HCT116 (cell line): Measurements from ENCODE around the gene DIP2C. TPM values are rescaled to one million over a fixed set of nuclear protein-coding genes. Genes with fewer than 3 reads are reported as not detected.

Experiments
- ATAC-seq: fragments of 200-7000 bp; cut with Tn5 transposase; 2 replicates; pipeline ENCODE4 v1.9.1; 2020; ENCODE audit warnings: mild to moderate bottlenecking, moderate library complexity
- BruUV-seq: library from RNA; stranded (reverse); fragments of 400-500 nt; replicated peaks from 2 replicates; lab custom pipeline; 2021; lab: Mats Ljungman, UMichigan
- CTCF ChIA-PET: fragments of 300-600 bp; sonication (Branson Sonifier 250); formaldehyde crosslinking; loops from one replicate; lab custom pipeline; 2021; ENCODE audit warnings: antibody characterized with exemption; lab: Charles Lee
- POLR2A ChIA-PET: fragments of 300-600, 350-600 bp; sonication (Branson Sonifier 250); formaldehyde crosslinking; loops from one replicate; lab custom pipeline; 2021; ENCODE audit warnings: antibody characterized with exemption; lab: Charles Lee
- RAD21 ChIA-PET, 2 experiments: fragments of 300-600 bp; sonication (Branson Sonifier 250); formaldehyde crosslinking; loops; one replicate each; lab custom pipeline; 2023; ENCODE audit warnings: low total read pairs in 2 of 2; ENCODE audit not compliant: uncharacterized antibody in 2 of 2, unreplicated experiment in 2 of 2, low non-redundant PET in 1 of 2; lab: Charles Lee
- DNase-seq: peaks from one replicate; pipeline ENCODE4 v3.0.0-alpha.2; 2010; ENCODE audit warnings: low read depth, low spot score
- H2AFZ ChIP-seq: fragments of 200-600 bp; shearing (Covaris generic), sonication (generic); 2 replicates; pipeline ENCODE4 v1.6.1; 2017; ENCODE audit warnings: low read depth, mixed run types, mixed read lengths, antibody characterized with exemption, low read length; ENCODE audit not compliant: poor library complexity, severe bottlenecking
- H3K27ac ChIP-seq: 2 replicates; pipeline ENCODE4 v1.5.1; 2012; ENCODE audit warnings: low read depth, low read length
- H3K27me3 ChIP-seq: fragments of 200-600 bp; sonication (generic); 2 replicates; pipeline ENCODE4 v1.6.1; 2016; ENCODE audit warnings: mixed run types, low read length, mixed read lengths; ENCODE audit not compliant: insufficient read depth
- H3K36me3 ChIP-seq, 2 experiments: fragments of 200-500 bp in 1 of 2; fragments of 200-600 bp in 1 of 2; sonication (Bioruptor generic) in 1 of 2; sonication (generic) in 1 of 2; 2 replicates each; pipeline versions ENCODE4 v1.5.1 to v1.6.1; 2014 to 2016; ENCODE audit warnings: low read length in 2 of 2, inconsistent platforms in 1 of 2, mixed read lengths in 1 of 2, mixed run types in 1 of 2; ENCODE audit not compliant: insufficient read depth in 2 of 2, control insufficient read depth in 1 of 2
- H3K4me1 ChIP-seq, 2 experiments: fragments of 200-600 bp in 1 of 2; sonication (generic) in 1 of 2; 2 replicates each; pipeline versions ENCODE4 v1.5.1 to v1.6.1; 2012 to 2017; ENCODE audit warnings: low read length in 2 of 2, inconsistent platforms in 1 of 2, mild to moderate bottlenecking in 1 of 2, mixed read lengths in 1 of 2, mixed run types in 1 of 2, moderate library complexity in 1 of 2; ENCODE audit not compliant: insufficient read depth in 2 of 2, control insufficient read depth in 1 of 2
- H3K4me2 ChIP-seq: fragments of 200-600 bp; sonication (generic); 2 replicates; pipeline ENCODE4 v1.6.1; 2017; ENCODE audit warnings: mixed run types, low read length, mixed read lengths
- H3K4me3 ChIP-seq, 2 experiments: fragments of 200-600 bp in 1 of 2; sonication (generic) in 1 of 2; replicated peaks in 1 of 2; 2 replicates each; pipeline ENCODE4 v1.5.1; 2011 to 2016; ENCODE audit warnings: low read length in 2 of 2, control low read depth in 1 of 2, low read depth in 1 of 2, mild to moderate bottlenecking in 1 of 2, mixed read lengths in 1 of 2, mixed run types in 1 of 2
- H3K79me2 ChIP-seq: fragments of 200-600 bp; sonication (generic); 2 replicates; pipeline ENCODE4 v1.6.1; 2017; ENCODE audit warnings: mild to moderate bottlenecking, mixed run types, low read length, moderate library complexity, mixed read lengths; ENCODE audit not compliant: insufficient read depth
- H3K9ac ChIP-seq: fragments of 200-600 bp; sonication (generic); 2 replicates; pipeline ENCODE4 v1.6.1; 2016; ENCODE audit warnings: low read length, mixed read lengths
- H3K9me2 ChIP-seq: fragments of 200-600 bp; sonication (generic), shearing (Covaris generic); 2 replicates; pipeline ENCODE4 v1.6.1; 2017; ENCODE audit warnings: mixed run types, mild to moderate bottlenecking, moderate library complexity; ENCODE audit not compliant: insufficient read depth
- H3K9me3 ChIP-seq, 2 experiments: fragments of 200-500 bp in 1 of 2; fragments of 200-600 bp in 1 of 2; sonication (Bioruptor generic) in 1 of 2; sonication (generic) in 1 of 2; 2 replicates each; pipeline ENCODE4 v1.6.1; 2014 to 2017; ENCODE audit warnings: low read length in 2 of 2, mixed read lengths in 2 of 2, inconsistent platforms in 1 of 2, low read depth in 1 of 2, mild to moderate bottlenecking in 1 of 2, mixed run types in 1 of 2, moderate library complexity in 1 of 2; ENCODE audit not compliant: control insufficient read depth in 1 of 2, insufficient read depth in 1 of 2
- H4K20me1 ChIP-seq: fragments of 200-600 bp; sonication (generic), shearing (Covaris generic); 2 replicates; pipeline ENCODE4 v1.6.1; 2017; ENCODE audit warnings: mixed run types, mild to moderate bottlenecking, moderate library complexity; ENCODE audit not compliant: insufficient read depth
- CBX3 ChIP-seq: IDR thresholded peaks from 2 replicates; pipeline ENCODE4 v1.6.1; 2012; ENCODE audit warnings: low read depth
- CEBPB ChIP-seq: IDR thresholded peaks from 2 replicates; pipeline ENCODE4 v1.6.1; 2012; ENCODE audit warnings: low read depth
- EZH2phosphoT487 ChIP-seq: fragments of 200-600 bp; IDR thresholded peaks from 2 replicates; pipeline ENCODE4 v1.6.1; 2018; ENCODE audit warnings: antibody characterized with exemption, borderline replicate concordance
- RAD21 ChIP-seq: IDR thresholded peaks from 2 replicates; pipeline ENCODE4 v1.6.1; 2012; ENCODE audit warnings: low read depth, mild to moderate bottlenecking
- SP1 ChIP-seq: IDR thresholded peaks from 2 replicates; pipeline ENCODE4 v1.6.1; 2012; ENCODE audit warnings: low read depth
- intact Hi-C: fragments of 100-400 bp; cut with micrococcal nuclease; formaldehyde crosslinking; loops from 2 replicates; pipeline ENCODE4 v1.10.0; 2022
- total RNA-seq: library from RNA; stranded (reverse); gene quantifications from one replicate; pipeline ENCODE4 v1.2.1, GENCODE V29; 2021; ENCODE audit not compliant: unreplicated experiment
- TF ChIP-seq, protein P1 (sequence below): IDR thresholded peaks from 2 replicates; pipeline ENCODE4 v1.6.1; 2011; ENCODE audit warnings: mild to moderate bottlenecking, low read length, moderate library complexity; ENCODE audit not compliant: insufficient replicate concordance; ENCODE audit errors: extremely low read depth
- TF ChIP-seq, protein P2 (sequence below): IDR thresholded peaks from 2 replicates; pipeline ENCODE4 v1.6.1; 2012

Gene DIP2C
- total RNA-seq, 1 experiment from 2014 or later: 15.4 TPM

DNA sequence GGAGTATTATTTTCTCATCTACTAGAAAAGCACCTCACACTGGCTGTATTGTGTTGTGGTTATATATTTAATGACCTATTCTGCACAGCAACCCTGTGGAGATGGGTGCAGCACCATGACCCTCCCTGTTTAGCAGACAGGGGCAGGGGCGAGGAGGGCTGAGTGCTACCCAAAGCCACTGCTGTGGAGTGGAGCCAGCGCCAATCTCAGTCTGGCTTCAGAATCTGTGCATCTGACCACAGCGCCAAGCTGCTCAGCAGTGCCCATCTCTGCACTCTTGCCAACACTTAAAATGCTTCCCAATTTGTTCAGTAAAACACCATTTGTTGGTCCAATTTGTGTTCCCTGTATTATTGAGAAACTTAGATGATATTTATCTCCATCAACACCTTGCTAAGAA, 315.1 kb downstream of the DIP2C start:
- Histone ChIP-seq H3K79me2 (no peaks in the 10 kb centered on the region), H3K9ac (no peak overlapping the region), H3K9me3 (no peaks in the 10 kb centered on the region), H3K4me1 (peaks cover 0 to 7% of the 10 kb centered on the region in 2 experiments; a peak in 1 of 4 replicates)
- BruUV-seq: no TSS peak
- intact Hi-C loops: no loop called here
- DNase-seq: no peak
- no peak for TF ChIP-seq RAD21
- TF ChIP-seq, protein P1, sequence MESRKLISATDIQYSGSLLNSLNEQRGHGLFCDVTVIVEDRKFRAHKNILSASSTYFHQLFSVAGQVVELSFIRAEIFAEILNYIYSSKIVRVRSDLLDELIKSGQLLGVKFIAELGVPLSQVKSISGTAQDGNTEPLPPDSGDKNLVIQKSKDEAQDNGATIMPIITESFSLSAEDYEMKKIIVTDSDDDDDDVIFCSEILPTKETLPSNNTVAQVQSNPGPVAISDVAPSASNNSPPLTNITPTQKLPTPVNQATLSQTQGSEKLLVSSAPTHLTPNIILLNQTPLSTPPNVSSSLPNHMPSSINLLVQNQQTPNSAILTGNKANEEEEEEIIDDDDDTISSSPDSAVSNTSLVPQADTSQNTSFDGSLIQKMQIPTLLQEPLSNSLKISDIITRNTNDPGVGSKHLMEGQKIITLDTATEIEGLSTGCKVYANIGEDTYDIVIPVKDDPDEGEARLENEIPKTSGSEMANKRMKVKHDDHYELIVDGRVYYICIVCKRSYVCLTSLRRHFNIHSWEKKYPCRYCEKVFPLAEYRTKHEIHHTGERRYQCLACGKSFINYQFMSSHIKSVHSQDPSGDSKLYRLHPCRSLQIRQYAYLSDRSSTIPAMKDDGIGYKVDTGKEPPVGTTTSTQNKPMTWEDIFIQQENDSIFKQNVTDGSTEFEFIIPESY: no peak
- TF ChIP-seq, all 23 proteins: peak for 0
- no peak for ATAC-seq
- ChIA-PET RAD21 (no interaction called here), CTCF (no interaction called here), POLR2A (no interaction called here)
- no peak overlapping the region for H3K4me2 ChIP-seq
- H3K4me3 ChIP-seq: no peak overlapping the region
- H3K36me3 ChIP-seq: no peaks in the 10 kb centered on the region; a peak in 1 of 4 replicates
- no peaks in the 10 kb centered on the region for H3K27me3 ChIP-seq
- H2AFZ ChIP-seq: no peak overlapping the region
- no peaks in the 10 kb centered on the region for H3K9me2 ChIP-seq
- H4K20me1 ChIP-seq: no peaks in the 10 kb centered on the region
- no peak overlapping the region for H3K27ac ChIP-seq

DNA sequence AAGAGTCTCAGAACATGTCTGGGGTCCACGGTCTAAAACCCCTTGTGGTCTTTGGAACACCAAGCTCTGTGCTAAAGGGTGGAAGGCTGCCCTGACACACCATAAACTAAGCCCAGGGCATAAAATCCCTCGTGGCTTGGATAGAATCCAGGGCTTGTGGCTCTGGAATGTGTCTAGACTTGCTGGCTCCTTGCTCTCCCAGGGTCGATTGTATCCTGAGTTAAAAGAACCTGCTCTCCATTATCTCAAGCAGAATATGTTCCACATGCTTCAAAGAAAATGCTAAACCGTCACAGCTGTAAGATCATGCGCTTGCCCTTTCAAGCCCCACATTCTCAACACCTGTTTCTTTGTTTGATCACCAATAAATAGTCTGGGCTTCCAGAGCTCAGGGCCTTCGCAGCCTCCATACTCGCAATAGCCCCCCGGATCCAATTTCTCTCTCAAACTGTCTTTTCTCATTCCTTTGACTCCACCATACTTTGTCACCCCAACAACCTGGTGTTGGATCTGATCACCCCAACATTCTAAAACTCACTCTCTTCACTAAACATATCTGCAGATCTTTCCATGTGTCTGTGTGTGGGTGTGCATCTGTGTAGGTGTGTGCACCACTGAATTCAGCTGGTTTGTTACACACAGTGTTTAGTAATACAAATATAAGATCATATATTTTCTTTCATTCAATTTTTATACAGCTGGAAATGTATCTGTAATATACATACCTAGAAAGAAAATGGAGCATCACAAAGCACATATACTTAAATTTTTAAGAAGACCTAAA, 315.8 kb downstream of the DIP2C start:
- ChIA-PET CTCF (no interaction called here), RAD21 (no interaction called here), POLR2A (no interaction called here)
- no peak overlapping the region for H3K27ac ChIP-seq
- no peaks in the 10 kb centered on the region for H3K79me2 ChIP-seq
- H2AFZ ChIP-seq: no peak overlapping the region
- no peak overlapping the region for H3K9ac ChIP-seq
- TF ChIP-seq, protein P2, sequence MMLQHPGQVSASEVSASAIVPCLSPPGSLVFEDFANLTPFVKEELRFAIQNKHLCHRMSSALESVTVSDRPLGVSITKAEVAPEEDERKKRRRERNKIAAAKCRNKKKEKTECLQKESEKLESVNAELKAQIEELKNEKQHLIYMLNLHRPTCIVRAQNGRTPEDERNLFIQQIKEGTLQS: no peak
- TF ChIP-seq, protein P1: no peak
- TF ChIP-seq SP1: no peak
- no peak for TF ChIP-seq CEBPB
- no peak for TF ChIP-seq CBX3
- no peak for TF ChIP-seq RAD21
- TF ChIP-seq EZH2phosphoT487: no peak
- H3K27me3 ChIP-seq: no peaks in the 10 kb centered on the region
- no TSS peak for BruUV-seq
- H3K4me3 ChIP-seq: no peak overlapping the region
- DNase-seq (no peak), ATAC-seq (no peak)
- no peaks in the 10 kb centered on the region for H3K9me2 ChIP-seq
- no peak overlapping the region for H3K4me2 ChIP-seq
- H3K9me3 ChIP-seq: no peaks in the 10 kb centered on the region
- intact Hi-C loops: no loop called here
- peaks cover 0 to 7% of the 10 kb centered on the region in 2 experiments; a peak in 1 of 4 replicates for H3K4me1 ChIP-seq
- no peaks in the 10 kb centered on the region for H4K20me1 ChIP-seq
- H3K36me3 ChIP-seq: no peaks in the 10 kb centered on the region; a peak in 1 of 4 replicates
